ENCODE measurements around the gene CNDP1.

DNA sequence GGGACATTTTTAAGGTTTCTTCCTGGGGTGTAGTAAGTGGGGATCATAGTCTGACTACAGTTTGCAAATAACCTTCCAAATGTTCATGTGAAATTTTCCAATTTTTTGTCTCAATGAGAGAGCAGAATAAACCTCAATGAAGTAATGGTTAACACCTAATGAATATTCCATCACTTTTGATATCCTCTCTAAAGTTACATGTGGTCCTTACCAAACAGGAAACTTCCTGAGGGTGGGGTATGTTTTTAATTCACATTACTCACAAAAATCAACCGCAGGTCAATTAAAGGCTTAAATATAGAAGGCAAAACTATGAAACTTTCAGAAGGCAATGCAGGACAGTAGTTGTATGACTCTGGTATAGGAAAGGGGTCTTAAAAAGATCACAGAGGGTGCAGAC lies 76.6 kb downstream of the CNDP1 start:
- TF ChIP-seq POLR2AphosphoS5 (IDR thresholded peaks at IDR 0.05; ENCODE audit: low read depth, low read length) (no peak), SPI1 (IDR thresholded peaks at IDR 0.05; ENCODE audit: low read depth, low read length) (no peak), POLR2A (IDR thresholded peaks at IDR 0.05; ENCODE audit: low read depth, low read length) (no peak), POU2F2 (IDR thresholded peaks at IDR 0.05; ENCODE audit: low read depth, low read length) (no peak), TAF1 (IDR thresholded peaks at IDR 0.05; ENCODE audit: low read depth, low read length) (no peak), PAX5 (IDR thresholded peaks at IDR 0.05; ENCODE audit: insufficient read depth, low read length, severe bottlenecking) (no peak)
